Suprapubic skin (tissue), 4 donors: ENCODE measurements around the gene APBB3.

Experiments used
- POLR2A ChIP-seq, 2 donors: fragments of 450-650 bp; IDR thresholded peaks; one replicate each; pipeline ENCODE4 v1.6.1; 2017; ENCODE audit warnings: antibody characterized with exemption in 2 of 2, mild to moderate bottlenecking in 2 of 2, moderate library complexity in 2 of 2
- POLR2AphosphoS5 ChIP-seq, 3 donors: sonication (generic); formaldehyde crosslinking; IDR thresholded peaks; one replicate each; pipeline ENCODE4 v1.6.1; 2017; ENCODE audit warnings: antibody characterized with exemption in 3 of 3
- TF ChIP-seq, protein P1 (sequence below), 2 donors: fragments of 200-600 bp in 1 of 2; fragments of 450-650 bp in 1 of 2; sonication (generic) in 1 of 2; IDR thresholded peaks; one replicate each; pipeline ENCODE4 v1.5.1; 2016 to 2019; ENCODE audit warnings: antibody characterized with exemption in 2 of 2, mild to moderate bottlenecking in 1 of 2, moderate library complexity in 1 of 2

DNA sequence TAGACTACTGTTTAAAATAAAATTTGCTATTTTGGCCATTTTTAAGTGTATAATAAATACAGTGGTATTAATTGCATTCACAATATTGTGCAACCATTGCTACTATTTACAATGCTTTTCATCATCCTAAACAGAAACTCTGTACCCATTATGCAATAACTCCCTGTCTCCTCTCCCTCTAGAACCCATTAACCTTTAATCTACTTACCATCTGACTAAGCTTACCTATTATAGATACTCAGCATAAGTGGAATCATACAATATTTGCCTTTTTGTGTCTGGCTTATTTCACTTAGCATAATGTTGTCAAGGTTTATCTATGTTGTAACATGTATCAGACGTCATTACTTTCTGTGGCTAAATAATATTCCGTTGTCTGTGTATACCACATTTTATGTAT is 42.6 kb upstream of the APBB3 start:
- TF ChIP-seq POLR2A (IDR thresholded peaks at IDR 0.05) (no peak), POLR2AphosphoS5 (IDR thresholded peaks at IDR 0.05) (no peak)
- TF ChIP-seq, protein P1, sequence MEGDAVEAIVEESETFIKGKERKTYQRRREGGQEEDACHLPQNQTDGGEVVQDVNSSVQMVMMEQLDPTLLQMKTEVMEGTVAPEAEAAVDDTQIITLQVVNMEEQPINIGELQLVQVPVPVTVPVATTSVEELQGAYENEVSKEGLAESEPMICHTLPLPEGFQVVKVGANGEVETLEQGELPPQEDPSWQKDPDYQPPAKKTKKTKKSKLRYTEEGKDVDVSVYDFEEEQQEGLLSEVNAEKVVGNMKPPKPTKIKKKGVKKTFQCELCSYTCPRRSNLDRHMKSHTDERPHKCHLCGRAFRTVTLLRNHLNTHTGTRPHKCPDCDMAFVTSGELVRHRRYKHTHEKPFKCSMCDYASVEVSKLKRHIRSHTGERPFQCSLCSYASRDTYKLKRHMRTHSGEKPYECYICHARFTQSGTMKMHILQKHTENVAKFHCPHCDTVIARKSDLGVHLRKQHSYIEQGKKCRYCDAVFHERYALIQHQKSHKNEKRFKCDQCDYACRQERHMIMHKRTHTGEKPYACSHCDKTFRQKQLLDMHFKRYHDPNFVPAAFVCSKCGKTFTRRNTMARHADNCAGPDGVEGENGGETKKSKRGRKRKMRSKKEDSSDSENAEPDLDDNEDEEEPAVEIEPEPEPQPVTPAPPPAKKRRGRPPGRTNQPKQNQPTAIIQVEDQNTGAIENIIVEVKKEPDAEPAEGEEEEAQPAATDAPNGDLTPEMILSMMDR (IDR thresholded peaks at IDR 0.05), result no peak
